NCI-H460 (cell line): ENCODE measurements around the gene HLA-B. TPM values are rescaled to one million over a fixed set of nuclear protein-coding genes. Genes with fewer than 3 reads are reported as not detected.
"Not testable (repeated sequence)": the region's sequence is repeated elsewhere in the genome, so short reads cannot be mapped to it uniquely, and the experiment has no call there.

ENCODE experiments used
- DNase-seq: peaks from one replicate; pipeline ENCODE4 v3.0.0-alpha.2; 2016; ENCODE audit warnings: low read depth; ENCODE audit errors: extremely low read depth
- total RNA-seq: library from RNA; depleted of rRNA; stranded (reverse); fragments of >200 nt; shearing (Covaris generic); gene quantifications from 2 replicates; pipeline ENCODE4 v1.2.3, GENCODE V29; 2014

Gene HLA-B
- total RNA-seq, 1 experiment from 2014 or later, result 133 TPM

- DNase-seq, result no peak
Measured at GRCh38 chr6:31386099-31386498, 29.1 kb upstream of the HLA-B start.

GRCh38 chr6:31385041-31385440, 28.1 kb upstream of the HLA-B start:
- no peak for DNase-seq

- no peak for DNase-seq
Measured at GRCh38 chr6:31383149-31383548, 26.2 kb upstream of the HLA-B start.

- DNase-seq, result no peak
Measured at GRCh38 chr6:31381666-31382065, 24.7 kb upstream of the HLA-B start.

- DNase-seq, result no peak
Measured at GRCh38 chr6:31379850-31380249, 22.9 kb upstream of the HLA-B start.

GRCh38 chr6:31378721-31379103, 21.7 kb upstream of the HLA-B start:
- DNase-seq, result no peak

GRCh38 chr6:31378062-31378720, 21.2 kb upstream of the HLA-B start:
- no peak for DNase-seq

- DNase-seq, result no peak
Measured at GRCh38 chr6:31377029-31377428, 20.1 kb upstream of the HLA-B start.

- DNase-seq, result no peak
Measured at GRCh38 chr6:31375699-31376098, 18.7 kb upstream of the HLA-B start.

GRCh38 chr6:31374118-31374517, 17.1 kb upstream of the HLA-B start:
- not testable (repeated sequence) for DNase-seq

- no peak for DNase-seq
Measured at GRCh38 chr6:31368461-31368860, 11.5 kb upstream of the HLA-B start.

GRCh38 chr6:31366693-31367470, 9.9 kb upstream of the HLA-B start:
- DNase-seq, result peak; percentile 80

- no peak for DNase-seq
Measured at GRCh38 chr6:31365864-31366263, 8.9 kb upstream of the HLA-B start.

- no peak for DNase-seq
Measured at GRCh38 chr6:31363811-31364210, 6.8 kb upstream of the HLA-B start.

- no peak for DNase-seq
Measured at GRCh38 chr6:31362751-31363150, 5.8 kb upstream of the HLA-B start.

- DNase-seq, result no peak
Measured at GRCh38 chr6:31359581-31359980, 2.6 kb upstream of the HLA-B start.

GRCh38 chr6:31358302-31358701, 1.3 kb upstream of the HLA-B start:
- no peak for DNase-seq

GRCh38 chr6:31357886-31358285, 907 bp upstream of the HLA-B start:
- no peak for DNase-seq

- no peak for DNase-seq
Measured at GRCh38 chr6:31356216-31356945, 598 bp downstream of the HLA-B start.

GRCh38 chr6:31355583-31355948, 1.4 kb downstream of the HLA-B start:
- no peak for DNase-seq

- DNase-seq, result no peak
Measured at GRCh38 chr6:31354864-31355582, 2.0 kb downstream of the HLA-B start.
